HepG2 (cell line): ENCODE results near the gene NINL. TPM values are rescaled to one million over a fixed set of nuclear protein-coding genes. Genes with fewer than 3 reads are reported as not detected.
A peak's percentile ranks its signal among the peaks of the same experiment; 100 is the strongest.

Experiments
- AKAP8 ChIP-seq: sonication (generic); formaldehyde crosslinking; IDR thresholded peaks from 2 replicates; pipeline ENCODE4 v1.5.1; 2020; ENCODE audit warnings: mild to moderate bottlenecking, missing genetic modification reagents
- ETV6 ChIP-seq: sonication (generic); formaldehyde crosslinking; conservative IDR thresholded peaks from 2 replicates; pipeline ENCODE4 v1.4.0; 2020; ENCODE audit warnings: missing genetic modification reagents
- JARID2 ChIP-seq: sonication (generic); formaldehyde crosslinking; IDR thresholded peaks from 2 replicates; pipeline ENCODE4 v1.8.1; 2023; ENCODE audit warnings: missing genetic modification reagents, inconsistent platforms; ENCODE audit not compliant: insufficient replicate concordance
- MTA3 ChIP-seq: sonication (generic); formaldehyde crosslinking; IDR thresholded peaks from 2 replicates; pipeline ENCODE4 v1.4.0; 2020; ENCODE audit warnings: missing genetic modification reagents
- SSRP1 ChIP-seq: IDR thresholded peaks from 2 replicates; pipeline ENCODE4 v1.6.1; 2016; ENCODE audit warnings: control low read depth
- TBX3 ChIP-seq: fragments of 450-650 bp; IDR thresholded peaks from 2 replicates; pipeline ENCODE4 v1.6.1; 2017; ENCODE audit warnings: antibody characterized with exemption, mild to moderate bottlenecking, inconsistent platforms, borderline replicate concordance
- YEATS4 ChIP-seq: sonication (generic); formaldehyde crosslinking; IDR thresholded peaks from 2 replicates; pipeline ENCODE4 v1.4.0; 2020; ENCODE audit warnings: missing genetic modification reagents, borderline replicate concordance
- ZBTB46 ChIP-seq: sonication (generic); formaldehyde crosslinking; IDR thresholded peaks from 2 replicates; pipeline ENCODE4 v1.4.0; 2020; ENCODE audit warnings: mild to moderate bottlenecking, missing genetic modification reagents, borderline replicate concordance
- ZNF230 ChIP-seq: sonication (generic); formaldehyde crosslinking; IDR thresholded peaks from 2 replicates; pipeline ENCODE4 v1.4.0; 2020; ENCODE audit warnings: mild to moderate bottlenecking, missing genetic modification reagents
- ZNF232 ChIP-seq: sonication (generic); formaldehyde crosslinking; IDR thresholded peaks from 2 replicates; pipeline ENCODE4 v1.4.0; 2020; ENCODE audit warnings: missing genetic modification reagents, borderline replicate concordance
- ZNF251 ChIP-seq: sonication (generic); formaldehyde crosslinking; IDR thresholded peaks from 2 replicates; pipeline ENCODE4 v1.9.0; 2021; ENCODE audit warnings: mild to moderate bottlenecking, missing genetic modification reagents
- ZNF451 ChIP-seq: sonication (generic); formaldehyde crosslinking; IDR thresholded peaks from 2 replicates; pipeline ENCODE4 v1.5.0; 2020; ENCODE audit warnings: mild to moderate bottlenecking, missing genetic modification reagents
- ZNF503 ChIP-seq: sonication (generic); formaldehyde crosslinking; IDR thresholded peaks from 2 replicates; pipeline ENCODE4 v1.4.0; 2020; ENCODE audit warnings: missing genetic modification reagents
- ZNF549 ChIP-seq: sonication (generic); formaldehyde crosslinking; IDR thresholded peaks from 2 replicates; pipeline ENCODE4 v1.5.0; 2020; ENCODE audit warnings: missing genetic modification reagents
- ZNF577 ChIP-seq: sonication (generic); formaldehyde crosslinking; IDR thresholded peaks from 2 replicates; pipeline ENCODE4 v1.4.0; 2020; ENCODE audit warnings: mild to moderate bottlenecking, low read depth, missing genetic modification reagents, borderline replicate concordance
- ZNF691 ChIP-seq: sonication (generic); formaldehyde crosslinking; IDR thresholded peaks from 2 replicates; pipeline ENCODE4 v1.4.0; 2020; ENCODE audit warnings: missing genetic modification reagents, low read depth, mild to moderate bottlenecking, borderline replicate concordance
- ZNF768 ChIP-seq: sonication (generic); formaldehyde crosslinking; IDR thresholded peaks from 2 replicates; pipeline ENCODE4 v1.4.0; 2020; ENCODE audit warnings: missing genetic modification reagents
- ZNF883 ChIP-seq: sonication (generic); formaldehyde crosslinking; IDR thresholded peaks from 2 replicates; pipeline ENCODE4 v1.5.1; 2020; ENCODE audit warnings: mild to moderate bottlenecking, missing genetic modification reagents; ENCODE audit errors: not compliant biosample characterization
- ZSCAN12 ChIP-seq: sonication (generic); formaldehyde crosslinking; IDR thresholded peaks from 2 replicates; pipeline ENCODE4 v1.9.0; 2021; ENCODE audit warnings: mild to moderate bottlenecking, missing genetic modification reagents
- polyA plus RNA-seq, 8 experiments: library from polyadenylated mRNA; depleted of rRNA in 3 of 8; stranded (reverse) in 7 of 8; unstranded in 1 of 8; fragments of >200 nt; fragmentation: Illumina TruSeq in 4 of 8; extraction: Trizol in 4 of 8; gene quantifications; 2 replicates each; pipeline versions ENCODE4 v1.2.1 to v1.2.3, GENCODE V29; 2011 to 2016; ENCODE audit warnings: low read depth in 4 of 8, missing spikeins in 1 of 8, mixed read lengths in 1 of 8; ENCODE audit not compliant: insufficient read depth in 1 of 8
- total RNA-seq, 5 experiments: library from RNA; depleted of rRNA; stranded (reverse); fragments of >200 nt; fragmentation: Illumina TruSeq; extraction: Trizol; gene quantifications; 2 replicates each; pipeline ENCODE4 v1.2.3, GENCODE V29; 2016; ENCODE audit warnings: low read depth in 1 of 5

Gene NINL
- total and polyA plus RNA-seq, 2 of the 13 experiments (the other 11 are each of a cell fraction or from before 2014, with no cell fraction given), result 32.3 to 34.3 TPM

- TF ChIP-seq ETV6 (CRISPR knock-in tag), result peak; percentile 97
- TF ChIP-seq ZNF768, result peak; percentile 89
- TF ChIP-seq ZSCAN12 (CRISPR knock-in tag), result peak; percentile 96
- peak; percentile 76 for TF ChIP-seq TBX3
- peak; percentile 99 for TF ChIP-seq YEATS4
- TF ChIP-seq AKAP8 (CRISPR knock-in tag), result peak; percentile 92
- TF ChIP-seq MTA3 (CRISPR knock-in tag), result no peak
- TF ChIP-seq ZBTB46, result no peak
- peak; percentile 93 for TF ChIP-seq ZNF549
- TF ChIP-seq SSRP1 (CRISPR knock-in tag), result no peak
- TF ChIP-seq JARID2, result no peak
- peak; percentile 99 for TF ChIP-seq ZNF230
- peak; percentile 91 for TF ChIP-seq ZNF251 (CRISPR knock-in tag)
- peak; percentile 97 for TF ChIP-seq ZNF232 (CRISPR knock-in tag)
- TF ChIP-seq ZNF451, result peak; percentile 94
- TF ChIP-seq ZNF883 (CRISPR knock-in tag), result peak; percentile 99
- TF ChIP-seq ZNF577 (CRISPR knock-in tag), result no peak
- TF ChIP-seq ZNF503, result peak; percentile 98
- TF ChIP-seq ZNF691 (CRISPR knock-in tag), result peak; percentile 97
Observed at GRCh38 chr20:25407311-25408169, 177.8 kb downstream of the NINL start, which contains the start of gene GINS1 (continued).
